Neuron (in vitro differentiated cells): ENCODE data around the gene PTPRM.

Source experiments
- H2AFZ ChIP-seq: one replicate; pipeline ENCODE4 v1.6.1; 2013; ENCODE audit warnings: low read depth, mild to moderate bottlenecking, inconsistent platforms, low read length, moderate library complexity
- H3K27me3 ChIP-seq: one replicate; pipeline ENCODE4 v1.6.1; 2013; ENCODE audit warnings: low read length; ENCODE audit not compliant: insufficient read depth
- H3K36me3 ChIP-seq: one replicate; pipeline ENCODE4 v1.6.1; 2013; ENCODE audit warnings: low read length; ENCODE audit not compliant: insufficient read depth
- H3K4me1 ChIP-seq: one replicate; pipeline ENCODE4 v1.6.1; 2013; ENCODE audit warnings: low read length; ENCODE audit not compliant: insufficient read depth
- H3K4me3 ChIP-seq: 2 replicates; pipeline ENCODE4 v1.5.1; 2013; ENCODE audit warnings: mild to moderate bottlenecking, low read length, moderate library complexity
- H3K9me3 ChIP-seq: one replicate; pipeline ENCODE4 v1.6.1; 2013; ENCODE audit warnings: low read length

PTPRM gene

DNA sequence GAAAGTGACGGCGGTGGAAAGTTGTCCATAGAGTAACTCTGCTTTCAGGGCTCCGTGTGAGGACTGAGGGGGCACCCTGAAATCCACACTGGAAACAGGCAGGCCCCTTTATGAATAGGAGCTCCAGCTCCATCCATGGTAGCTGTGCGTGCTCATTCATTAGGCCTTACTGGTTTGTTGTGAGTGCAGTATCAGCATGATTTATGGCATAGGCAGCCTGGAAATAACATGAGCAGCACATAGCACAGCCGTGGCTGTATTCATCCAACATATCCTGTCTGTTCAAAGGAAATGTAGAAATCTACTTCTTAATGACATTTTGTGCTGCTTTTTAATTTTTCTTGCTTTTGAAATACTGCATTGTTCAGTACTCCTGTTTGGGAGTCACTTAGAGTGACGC, 627.3 kb downstream of the PTPRM start:
- Histone ChIP-seq H3K9me3 (no peaks in the 10 kb centered on the region), H3K36me3 (no peaks in the 10 kb centered on the region), H3K4me1 (no peaks in the 10 kb centered on the region), H3K27me3 (no peaks in the 10 kb centered on the region), H3K4me3 (no peak overlapping the region), H2AFZ (no peak overlapping the region)

DNA sequence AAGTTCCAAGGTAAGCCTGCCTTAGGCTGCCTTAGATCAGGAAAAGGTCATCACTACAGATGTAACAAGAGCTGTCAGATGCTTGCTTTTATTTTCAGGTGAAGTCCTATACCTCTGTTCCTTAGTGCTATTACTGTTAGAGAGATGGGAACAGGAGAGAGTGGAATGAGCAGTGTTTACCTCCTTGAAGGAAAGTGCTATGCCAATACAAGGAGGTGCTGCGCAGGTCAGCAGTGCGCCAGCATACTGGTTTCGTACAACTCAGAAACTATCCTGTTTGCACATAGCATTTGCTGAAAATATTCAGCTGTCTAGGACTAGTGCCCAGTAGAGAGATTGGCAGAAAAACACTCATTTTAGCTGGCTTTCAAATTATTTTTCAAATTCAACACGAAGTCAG, 629.1 kb downstream of the PTPRM start:
- Histone ChIP-seq H3K4me3 (no peak overlapping the region), H3K27me3 (no peaks in the 10 kb centered on the region), H3K36me3 (no peaks in the 10 kb centered on the region), H3K4me1 (no peaks in the 10 kb centered on the region), H3K9me3 (no peaks in the 10 kb centered on the region), H2AFZ (no peak overlapping the region)

- H3K9me3 ChIP-seq, result no peaks in the 10 kb centered on the region
- no peaks in the 10 kb centered on the region for H3K36me3 ChIP-seq
- no peaks in the 10 kb centered on the region for H3K27me3 ChIP-seq
- H2AFZ ChIP-seq, result no peak overlapping the region
- H3K4me3 ChIP-seq, result no peak overlapping the region
- no peaks in the 10 kb centered on the region for H3K4me1 ChIP-seq
Observed at GRCh38 chr18:8197499-8197898, 630.4 kb downstream of the PTPRM start.

GRCh38 chr18:8207996-8208395, 640.9 kb downstream of the PTPRM start:
- H2AFZ ChIP-seq, result no peak overlapping the region
- H3K9me3 ChIP-seq, result no peaks in the 10 kb centered on the region
- no peaks in the 10 kb centered on the region for H3K4me1 ChIP-seq
- no peaks in the 10 kb centered on the region for H3K36me3 ChIP-seq
- H3K4me3 ChIP-seq, result no peak overlapping the region
- no peaks in the 10 kb centered on the region for H3K27me3 ChIP-seq

- H3K9me3 ChIP-seq, result no peaks in the 10 kb centered on the region
- no peaks in the 10 kb centered on the region for H3K4me1 ChIP-seq
- H3K27me3 ChIP-seq, result no peaks in the 10 kb centered on the region
- no peak overlapping the region for H2AFZ ChIP-seq
- no peak overlapping the region for H3K4me3 ChIP-seq
- no peaks in the 10 kb centered on the region for H3K36me3 ChIP-seq
Observed at GRCh38 chr18:8208716-8209115, 641.6 kb downstream of the PTPRM start.

DNA sequence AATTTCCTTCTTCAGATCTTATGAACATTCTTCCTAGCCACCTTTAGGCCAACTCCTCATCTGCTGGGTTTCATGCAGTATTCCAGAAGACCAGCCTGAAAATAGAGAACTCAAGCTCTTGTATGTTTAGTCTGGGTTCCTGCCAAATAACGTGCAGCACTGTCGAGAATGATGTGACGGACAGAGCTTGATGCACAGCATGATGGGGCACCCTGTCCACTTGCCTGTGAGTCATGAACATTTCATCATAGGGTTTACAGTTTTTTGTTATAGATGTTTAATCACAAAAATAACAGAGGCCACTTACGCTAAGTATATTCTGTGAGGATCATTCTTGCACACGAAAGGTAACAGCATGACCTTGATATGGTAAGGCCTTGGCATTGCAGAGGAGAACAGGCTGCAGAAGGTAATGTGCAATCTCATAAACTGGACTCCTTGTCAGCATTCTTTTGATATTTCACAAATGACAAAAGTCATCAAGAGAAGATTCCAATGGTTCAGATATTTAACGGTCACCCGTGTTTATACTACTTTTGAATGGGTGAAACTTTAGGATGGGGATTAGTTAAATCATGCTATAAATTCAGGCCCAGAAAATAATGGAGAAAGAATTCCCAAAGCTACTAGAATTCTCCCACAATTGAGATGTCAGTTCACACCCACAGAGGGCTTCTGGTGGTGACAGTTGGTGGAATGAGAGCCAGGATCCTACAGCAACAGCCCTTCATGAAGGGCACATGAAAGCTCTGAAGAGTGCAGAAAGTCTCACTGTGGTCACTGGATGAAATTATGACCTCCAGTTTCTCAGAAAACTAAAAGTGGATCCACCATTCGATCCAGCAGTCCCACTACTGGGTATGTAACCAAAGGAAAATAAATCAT, 646.0 kb downstream of the PTPRM start:
- Histone ChIP-seq H3K27me3 (no peaks in the 10 kb centered on the region), H3K4me1 (no peaks in the 10 kb centered on the region), H3K4me3 (no peak overlapping the region), H3K9me3 (no peaks in the 10 kb centered on the region), H3K36me3 (no peaks in the 10 kb centered on the region), H2AFZ (no peak overlapping the region)

DNA sequence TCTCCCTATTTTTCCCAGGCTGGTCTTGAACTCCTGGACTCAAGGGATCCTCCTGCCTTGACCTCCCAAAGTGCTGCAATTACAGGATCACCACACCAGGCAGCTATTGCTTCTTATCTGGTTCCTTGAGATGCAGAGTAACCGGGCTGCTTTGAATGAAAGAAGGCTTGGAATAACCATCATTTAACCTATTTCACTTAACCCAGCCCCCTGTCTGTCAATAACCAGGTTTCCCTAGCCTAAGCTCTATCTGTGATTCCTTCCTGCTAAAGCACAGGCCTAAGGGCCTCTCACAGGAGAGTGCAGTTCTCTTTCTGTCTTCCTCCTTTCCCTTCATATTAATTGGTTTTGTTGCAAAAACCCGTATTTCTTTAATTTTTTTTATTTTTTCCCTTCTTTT, 648.6 kb downstream of the PTPRM start:
- H2AFZ ChIP-seq, result no peak overlapping the region
- H3K4me3 ChIP-seq, result no peak overlapping the region
- no peaks in the 10 kb centered on the region for H3K36me3 ChIP-seq
- no peaks in the 10 kb centered on the region for H3K27me3 ChIP-seq
- H3K4me1 ChIP-seq, result no peaks in the 10 kb centered on the region
- H3K9me3 ChIP-seq, result no peaks in the 10 kb centered on the region

DNA sequence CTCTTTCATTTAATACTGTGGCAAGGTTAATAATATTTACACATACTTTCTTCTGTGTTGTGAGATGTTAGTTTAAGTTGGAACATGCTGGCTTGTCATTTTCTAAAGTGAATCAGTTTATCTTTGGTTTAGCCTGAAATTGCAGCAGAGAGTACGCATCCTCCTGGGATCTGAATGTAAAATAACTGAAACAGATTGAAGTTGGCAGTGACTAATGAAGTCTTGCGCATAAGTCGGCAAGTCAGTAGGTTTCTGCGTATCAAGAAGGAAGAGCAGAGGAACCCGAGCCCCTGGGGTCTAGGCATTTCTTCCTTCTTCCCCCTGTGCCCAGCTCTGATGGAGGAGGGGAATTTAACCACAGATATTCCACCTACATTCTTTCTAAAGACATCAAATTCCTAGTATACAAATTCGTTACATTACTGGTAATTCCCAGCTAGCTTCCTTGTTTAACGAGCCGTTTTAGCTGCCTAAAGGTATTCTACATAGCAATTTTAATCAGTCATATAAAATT, 650.0 kb downstream of the PTPRM start:
- H3K9me3 ChIP-seq, result no peaks in the 10 kb centered on the region
- no peaks in the 10 kb centered on the region for H3K4me1 ChIP-seq
- no peak overlapping the region for H2AFZ ChIP-seq
- no peaks in the 10 kb centered on the region for H3K36me3 ChIP-seq
- H3K4me3 ChIP-seq, result no peak overlapping the region
- no peaks in the 10 kb centered on the region for H3K27me3 ChIP-seq

DNA sequence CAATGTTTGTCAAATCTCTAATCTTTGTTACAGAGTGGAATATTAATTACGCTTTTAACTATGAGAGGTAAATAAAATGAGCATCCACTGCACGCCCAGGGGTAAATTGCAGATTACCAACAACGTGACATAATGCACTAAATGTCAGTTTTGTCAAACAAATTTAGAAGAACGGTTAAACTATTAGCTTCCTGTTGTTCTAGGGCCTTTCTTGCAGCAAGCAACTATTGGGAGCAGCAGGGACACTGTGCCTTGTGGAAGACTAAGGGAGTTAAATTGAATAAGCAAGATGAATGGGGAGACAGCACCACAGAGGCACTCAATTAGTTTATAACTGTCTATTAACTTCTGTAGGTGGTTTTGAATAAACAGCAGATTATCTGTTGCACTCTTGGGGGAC, 651.1 kb downstream of the PTPRM start:
- H3K9me3 ChIP-seq, result no peaks in the 10 kb centered on the region
- no peak overlapping the region for H2AFZ ChIP-seq
- no peaks in the 10 kb centered on the region for H3K4me1 ChIP-seq
- H3K4me3 ChIP-seq, result no peak overlapping the region
- H3K36me3 ChIP-seq, result no peaks in the 10 kb centered on the region
- H3K27me3 ChIP-seq, result no peaks in the 10 kb centered on the region

GRCh38 chr18:8221452-8221851, 654.3 kb downstream of the PTPRM start:
- Histone ChIP-seq H3K27me3 (no peaks in the 10 kb centered on the region), H3K9me3 (peaks cover 5% of the 10 kb centered on the region), H2AFZ (no peak overlapping the region), H3K4me1 (no peaks in the 10 kb centered on the region), H3K36me3 (no peaks in the 10 kb centered on the region), H3K4me3 (no peak overlapping the region)

DNA sequence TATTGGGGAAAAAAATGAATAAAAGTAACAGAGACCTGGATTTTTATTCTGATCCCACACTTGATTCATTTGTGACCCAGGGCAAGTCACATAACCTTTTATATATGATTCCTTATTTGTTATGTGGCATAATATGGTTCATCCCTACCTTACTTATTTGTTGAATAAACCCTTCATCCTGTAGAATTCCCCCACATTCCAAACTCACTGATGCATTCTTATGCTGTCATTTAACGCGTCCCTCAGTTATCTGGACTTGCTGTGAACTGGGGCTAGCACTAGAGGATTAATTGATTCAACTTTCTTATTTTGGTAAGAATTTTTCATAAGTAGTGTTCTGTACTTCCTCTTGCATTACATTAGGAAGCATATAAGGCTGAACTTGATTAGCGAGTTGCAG, 657.5 kb downstream of the PTPRM start:
- Histone ChIP-seq H3K9me3 (peaks cover 7% of the 10 kb centered on the region), H3K27me3 (no peaks in the 10 kb centered on the region), H3K36me3 (no peaks in the 10 kb centered on the region), H3K4me1 (no peaks in the 10 kb centered on the region), H3K4me3 (no peak overlapping the region), H2AFZ (no peak overlapping the region)

GRCh38 chr18:8229040-8229439, 661.9 kb downstream of the PTPRM start:
- Histone ChIP-seq H3K36me3 (no peaks in the 10 kb centered on the region), H2AFZ (no peak overlapping the region), H3K9me3 (peaks cover 7% of the 10 kb centered on the region), H3K27me3 (no peaks in the 10 kb centered on the region), H3K4me1 (peaks cover 6% of the 10 kb centered on the region), H3K4me3 (no peak overlapping the region)

DNA sequence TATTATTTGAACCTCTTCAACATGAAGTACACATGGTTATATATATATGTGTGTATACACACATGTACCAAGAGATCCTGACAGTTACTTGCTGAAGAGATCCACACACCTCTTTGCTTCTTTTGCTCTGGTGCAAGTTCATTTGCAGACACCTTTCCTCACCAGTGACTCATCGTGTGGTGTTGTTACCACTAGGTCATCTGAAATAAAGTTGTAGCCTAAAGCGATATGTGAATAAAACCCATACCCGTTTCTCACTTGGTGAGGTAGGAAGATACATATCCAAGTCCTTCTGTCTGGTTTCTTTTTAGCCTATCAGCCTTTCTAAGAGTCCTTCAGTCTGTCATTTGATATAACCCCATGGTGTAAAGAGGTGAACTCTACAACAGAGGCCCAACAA, 662.7 kb downstream of the PTPRM start:
- H3K4me1 ChIP-seq, result peaks cover 6% of the 10 kb centered on the region
- H3K9me3 ChIP-seq, result peaks cover 7% of the 10 kb centered on the region
- H3K36me3 ChIP-seq, result no peaks in the 10 kb centered on the region
- H3K4me3 ChIP-seq, result no peak overlapping the region
- H3K27me3 ChIP-seq, result no peaks in the 10 kb centered on the region
- H2AFZ ChIP-seq, result no peak overlapping the region

DNA sequence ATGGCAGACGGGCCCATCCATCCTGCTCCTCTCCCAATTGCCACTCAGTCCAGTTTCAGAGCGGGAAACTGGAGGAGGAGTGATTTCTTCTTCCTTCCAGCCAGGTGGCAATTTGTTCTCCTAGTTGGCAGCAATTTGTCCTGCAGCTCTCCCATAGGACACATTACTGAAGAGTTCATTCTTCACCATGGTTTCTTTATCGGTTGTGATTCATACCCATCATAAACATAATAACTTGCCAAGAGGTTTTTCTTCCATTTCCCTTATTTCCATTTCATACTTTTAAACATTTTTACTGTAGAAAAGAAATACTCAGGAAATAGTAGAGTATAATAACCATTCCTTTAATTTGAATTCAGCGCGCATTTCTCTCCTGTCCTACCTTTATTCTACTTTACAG, 664.2 kb downstream of the PTPRM start:
- no peak overlapping the region for H2AFZ ChIP-seq
- no peak overlapping the region for H3K4me3 ChIP-seq
- no peaks in the 10 kb centered on the region for H3K27me3 ChIP-seq
- no peaks in the 10 kb centered on the region for H3K36me3 ChIP-seq
- H3K9me3 ChIP-seq, result peaks cover 2% of the 10 kb centered on the region
- H3K4me1 ChIP-seq, result peaks cover 6% of the 10 kb centered on the region
